Muscle of leg (tissue), 11 donors: ENCODE results near the gene CDHR1. TPM values are rescaled to one million over a fixed set of nuclear protein-coding genes. Genes with fewer than 3 reads are reported as not detected.

Experiments used
- DNase-seq: peaks from one replicate; pipeline ENCODE4 v3.0.0; 2013
- H3K27ac ChIP-seq: one replicate; pipeline ENCODE4 v1.5.1; 2013; ENCODE audit warnings: mild to moderate bottlenecking, low read length, control low read depth
- H3K27me3 ChIP-seq: one replicate; pipeline ENCODE4 v1.6.1; 2013; ENCODE audit warnings: low read length; ENCODE audit not compliant: control insufficient read depth, insufficient read depth
- H3K36me3 ChIP-seq: one replicate; pipeline ENCODE4 v1.6.1; 2013; ENCODE audit warnings: low read length; ENCODE audit not compliant: control insufficient read depth, insufficient read depth
- H3K4me1 ChIP-seq: one replicate; pipeline ENCODE4 v1.6.1; 2013; ENCODE audit warnings: low read length; ENCODE audit not compliant: control insufficient read depth, insufficient read depth
- H3K4me3 ChIP-seq: one replicate; pipeline ENCODE4 v1.5.1; 2013; ENCODE audit warnings: low read length, control low read depth
- H3K9me3 ChIP-seq: replicated peaks from 2 replicates; pipeline ENCODE4 v1.6.1; 2013; ENCODE audit warnings: low read depth, low read length; ENCODE audit not compliant: control insufficient read depth
- WGBS: methylation state at CpG from one replicate; pipeline ENCODE4 v1.1.5; 2013; ENCODE audit warnings: missing lambda C conversion rate; ENCODE audit not compliant: insufficient coverage; 5-methylcytosine and 5-hydroxymethylcytosine counted together
- polyA plus RNA-seq, 8 donors: library from polyadenylated mRNA; unstranded; fragments of 120-200 nt; gene quantifications; one replicate each; pipeline versions ENCODE4 v1.2.1 to v1.2.3, GENCODE V29; 2013; ENCODE audit warnings: inconsistent platforms in 1 of 8, low replicate concordance in 1 of 8; ENCODE audit not compliant: insufficient read length in 8 of 8, insufficient read depth in 1 of 8
- total RNA-seq: library from RNA; stranded (reverse); fragments of 120-200 nt; gene quantifications from one replicate; pipeline ENCODE4 v1.2.4, GENCODE V29; 2013

The CDHR1 gene
- total and polyA plus RNA-seq, 9 donors = 0.22 to 1.4 (median 0.52) TPM

- no peak overlapping the region for H3K4me3 ChIP-seq
- DNase-seq = no peak
- 68% methylated on average over 5 of the region's 5 CpGs for WGBS
- peaks cover 53% of the 10 kb centered on the region for H3K27me3 ChIP-seq
- H3K9me3 ChIP-seq = no peaks in the 10 kb centered on the region
- no peak overlapping the region for H3K27ac ChIP-seq
- H3K4me1 ChIP-seq = peaks cover 12% of the 10 kb centered on the region
- no peaks in the 10 kb centered on the region for H3K36me3 ChIP-seq
Observed at GRCh38 chr10:84197643-84198042, 3.3 kb downstream of the CDHR1 start.

- Histone ChIP-seq H3K4me1 (peaks cover 12% of the 10 kb centered on the region), H3K9me3 (no peaks in the 10 kb centered on the region), H3K36me3 (no peaks in the 10 kb centered on the region), H3K27me3 (peaks cover 46% of the 10 kb centered on the region), H3K4me3 (no peak overlapping the region), H3K27ac (no peak overlapping the region)
- no peak for DNase-seq
- 54% methylated on average over 4 of the region's 7 CpGs for WGBS
Observed at GRCh38 chr10:84198206-84198915, 4.0 kb downstream of the CDHR1 start.

GRCh38 chr10:84200537-84201243 lies 6.4 kb downstream of the CDHR1 start:
- no peaks in the 10 kb centered on the region for H3K4me1 ChIP-seq
- H3K27ac ChIP-seq = no peak overlapping the region
- DNase-seq = no peak
- no peak overlapping the region for H3K4me3 ChIP-seq
- H3K27me3 ChIP-seq = peaks cover 24% of the 10 kb centered on the region
- H3K9me3 ChIP-seq = no peaks in the 10 kb centered on the region
- WGBS = 73% methylated on average over 7 of the region's 11 CpGs
- no peaks in the 10 kb centered on the region for H3K36me3 ChIP-seq

GRCh38 chr10:84201244-84201606 lies 6.9 kb downstream of the CDHR1 start:
- H3K27ac ChIP-seq = no peak overlapping the region
- no peaks in the 10 kb centered on the region for H3K4me1 ChIP-seq
- H3K27me3 ChIP-seq = peaks cover 19% of the 10 kb centered on the region
- 22% methylated on average over 2 of the region's 6 CpGs for WGBS
- no peaks in the 10 kb centered on the region for H3K36me3 ChIP-seq
- H3K9me3 ChIP-seq = no peaks in the 10 kb centered on the region
- H3K4me3 ChIP-seq = no peak overlapping the region
- DNase-seq = no peak

- no peak overlapping the region for H3K4me3 ChIP-seq
- no peaks in the 10 kb centered on the region for H3K36me3 ChIP-seq
- H3K9me3 ChIP-seq = no peaks in the 10 kb centered on the region
- no peak overlapping the region for H3K27ac ChIP-seq
- no peaks in the 10 kb centered on the region for H3K4me1 ChIP-seq
- WGBS = 92% methylated on average over 7 of the region's 11 CpGs
- H3K27me3 ChIP-seq = peaks cover 14% of the 10 kb centered on the region
- no peak for DNase-seq
Observed at GRCh38 chr10:84201682-84202081, 7.3 kb downstream of the CDHR1 start.

- Histone ChIP-seq H3K27me3 (peaks cover 8% of the 10 kb centered on the region), H3K27ac (no peak overlapping the region), H3K4me3 (no peak overlapping the region), H3K4me1 (no peaks in the 10 kb centered on the region), H3K9me3 (no peaks in the 10 kb centered on the region), H3K36me3 (no peaks in the 10 kb centered on the region)
- DNase-seq = no peak
- 63% methylated on average over 4 of the region's 5 CpGs for WGBS
Observed at GRCh38 chr10:84202349-84202748, 8.0 kb downstream of the CDHR1 start.

- no peaks in the 10 kb centered on the region for H3K36me3 ChIP-seq
- no peak for DNase-seq
- no peaks in the 10 kb centered on the region for H3K4me1 ChIP-seq
- no peaks in the 10 kb centered on the region for H3K27me3 ChIP-seq
- H3K9me3 ChIP-seq = no peaks in the 10 kb centered on the region
- no peak overlapping the region for H3K4me3 ChIP-seq
- no peak overlapping the region for H3K27ac ChIP-seq
- WGBS = 76% methylated on average over 4 of the region's 4 CpGs
Observed at GRCh38 chr10:84204122-84204521, 9.8 kb downstream of the CDHR1 start.

GRCh38 chr10:84204610-84205009 lies 10.3 kb downstream of the CDHR1 start:
- no peak overlapping the region for H3K27ac ChIP-seq
- DNase-seq = no peak
- WGBS = no CpG with 5 or more reads among the region's 4 CpGs
- H3K4me1 ChIP-seq = no peaks in the 10 kb centered on the region
- H3K9me3 ChIP-seq = no peaks in the 10 kb centered on the region
- no peaks in the 10 kb centered on the region for H3K27me3 ChIP-seq
- H3K4me3 ChIP-seq = no peak overlapping the region
- H3K36me3 ChIP-seq = no peaks in the 10 kb centered on the region

- no peaks in the 10 kb centered on the region for H3K36me3 ChIP-seq
- no peaks in the 10 kb centered on the region for H3K27me3 ChIP-seq
- H3K27ac ChIP-seq = no peak overlapping the region
- 35% methylated on average over 5 of the region's 8 CpGs for WGBS
- DNase-seq = no peak
- no peak overlapping the region for H3K4me3 ChIP-seq
- no peaks in the 10 kb centered on the region for H3K4me1 ChIP-seq
- no peaks in the 10 kb centered on the region for H3K9me3 ChIP-seq
Observed at GRCh38 chr10:84205049-84205852, 10.9 kb downstream of the CDHR1 start.

GRCh38 chr10:84205853-84206525 lies 11.7 kb downstream of the CDHR1 start:
- Histone ChIP-seq H3K36me3 (no peaks in the 10 kb centered on the region), H3K27me3 (no peaks in the 10 kb centered on the region), H3K27ac (no peak overlapping the region), H3K4me3 (no peak overlapping the region), H3K9me3 (no peaks in the 10 kb centered on the region), H3K4me1 (no peaks in the 10 kb centered on the region)
- WGBS = 72% methylated on average over 4 of the region's 6 CpGs
- no peak for DNase-seq
